Right cardiac atrium (tissue), 5 donors: ENCODE data around the gene AFTPH. TPM values are rescaled to one million over a fixed set of nuclear protein-coding genes. Genes with fewer than 3 reads are reported as not detected.

ENCODE experiments used
- ATAC-seq, 2 donors: fragments of 200-7000 bp; cut with Tn5 transposase; one replicate each; pipeline versions ENCODE4 v1.8.0 to v1.9.1; 2020; ENCODE audit warnings: moderate library complexity in 2 of 2, mild to moderate bottlenecking in 1 of 2
- DNase-seq, 3 donors: peaks; one replicate each; pipeline ENCODE4 v3.0.0-alpha.2; 2020
- H3K27ac ChIP-seq: one replicate; pipeline ENCODE4 v1.5.1; 2013; ENCODE audit warnings: mild to moderate bottlenecking, low read length, control low read depth, moderate library complexity
- H3K27me3 ChIP-seq: one replicate; pipeline ENCODE4 v1.6.1; 2013; ENCODE audit not compliant: control insufficient read depth, insufficient read depth
- H3K4me1 ChIP-seq: one replicate; pipeline ENCODE4 v1.6.1; 2013; ENCODE audit warnings: low read length; ENCODE audit not compliant: control insufficient read depth, insufficient read depth
- H3K4me3 ChIP-seq: one replicate; pipeline ENCODE4 v1.5.1; 2013; ENCODE audit warnings: low read length, control low read depth
- H3K9me3 ChIP-seq: one replicate; pipeline ENCODE4 v1.6.1; 2013; ENCODE audit warnings: low read length; ENCODE audit not compliant: control insufficient read depth
- WGBS: extraction: QIAGEN DNeasy Blood & Tissue Kit; methylation state at CpG from one replicate; pipeline ENCODE4 v1.1.7; 2013; 5-methylcytosine and 5-hydroxymethylcytosine counted together
- intact Hi-C, 4 donors: fragments of 100-400 bp; cut with DNase I; formaldehyde crosslinking; loops; one replicate each; pipeline versions ENCODE4 v1.11.0 to v1.14.0; 2022 to 2023
- microRNA-seq, 2 donors: library from miRNA; unstranded; fragments of <30 nt; microRNA quantifications; one replicate each; pipeline ENCODE4 v1.2.0, GENCODE V29; 2020 to 2021
- polyA plus RNA-seq: library from polyadenylated mRNA; stranded (reverse); fragments of 200-250 nt; gene quantifications from one replicate; pipeline ENCODE4 v1.2.3, GENCODE V29; 2013
- total RNA-seq, 4 donors: library from RNA; stranded (reverse); fragmentation: NEBNext Ultra II Directional; extraction: Animal tissue kit (Norgen Biotek cat#: 25700); gene quantifications; one replicate each; pipeline ENCODE4 v1.2.1, GENCODE V29; 2021
- donor health status: healthy with polysubstance abuse.
- donor health status: DM: no; HTN: yes; CAD: no.
- donor health status: DM: no; HTN: no; CAD: no.
- donor health status: DM: no; HTN: yes; CAD: no; lungs with severe emphysema.
- donor health status: DM: yes; HTN: yes; CAD: no.

AFTPH gene
- total and polyA plus RNA-seq, 5 donors = 9.4 to 16.3 (median 13.2) TPM

GRCh38 chr2:64635976-64636911, 112.1 kb downstream of the AFTPH start:
- ATAC-seq (peak in 1 of 2 donors; percentile 10), DNase-seq (peak in 1 of 3 donors; percentile 54)
- intact Hi-C loops = no loop called here
- Histone ChIP-seq H3K4me1 (peaks cover 8% of the 10 kb centered on the region), H3K27ac (no peak overlapping the region), H3K4me3 (no peak overlapping the region), H3K27me3 (no peaks in the 10 kb centered on the region), H3K9me3 (no peaks in the 10 kb centered on the region)
- 75% methylated on average over 38 of the region's 38 CpGs for WGBS

- DNase-seq = no peak
- Histone ChIP-seq H3K4me3 (no peak overlapping the region), H3K4me1 (peaks cover 12% of the 10 kb centered on the region), H3K9me3 (no peaks in the 10 kb centered on the region), H3K27me3 (no peaks in the 10 kb centered on the region), H3K27ac (no peak overlapping the region)
- WGBS = 64% methylated on average over 9 of the region's 9 CpGs
- intact Hi-C loops = no loop called here
- no peak for ATAC-seq
These were observed 113.0 kb downstream of the AFTPH start for GRCh38 chr2:64637000-64637635.

- WGBS = 90% methylated on average over 5 of the region's 5 CpGs
- Histone ChIP-seq H3K27ac (no peak overlapping the region), H3K27me3 (no peaks in the 10 kb centered on the region), H3K4me3 (no peak overlapping the region), H3K9me3 (no peaks in the 10 kb centered on the region), H3K4me1 (peaks cover 12% of the 10 kb centered on the region)
- DNase-seq (no peak), ATAC-seq (peak in 1 of 2 donors; percentile 39)
- intact Hi-C loops = no loop called here
These were observed 113.8 kb downstream of the AFTPH start for GRCh38 chr2:64637931-64638330.

GRCh38 chr2:64638502-64639120, 114.5 kb downstream of the AFTPH start:
- Histone ChIP-seq H3K27me3 (no peaks in the 10 kb centered on the region), H3K4me1 (peaks cover 12% of the 10 kb centered on the region), H3K4me3 (no peak overlapping the region), H3K27ac (no peak overlapping the region), H3K9me3 (no peaks in the 10 kb centered on the region)
- WGBS = 87% methylated on average over 4 of the region's 4 CpGs
- no peak for ATAC-seq
- no peak for DNase-seq
- intact Hi-C loops = no loop called here

- no peak overlapping the region for H3K4me3 ChIP-seq
- H3K27ac ChIP-seq = no peak overlapping the region
- no peaks in the 10 kb centered on the region for H3K9me3 ChIP-seq
- DNase-seq = no peak
- no peaks in the 10 kb centered on the region for H3K27me3 ChIP-seq
- WGBS = 64% methylated on average over 2 of the region's 2 CpGs
- H3K4me1 ChIP-seq = peaks cover 16% of the 10 kb centered on the region
- no peak for ATAC-seq
- intact Hi-C loops = loop anchor here in 2 of 4 donors (5.0 to 10.0 kb wide), 2 partner anchors 32 to 195 kb away; no protein-coding TSS in a partner anchor
These were observed 115.6 kb downstream of the AFTPH start for GRCh38 chr2:64639691-64640090.

GRCh38 chr2:64640153-64641044, 116.3 kb downstream of the AFTPH start:
- intact Hi-C loops = loop anchor here in 2 of 4 donors (5.0 to 10.0 kb wide), 2 partner anchors 33 to 194 kb away; no protein-coding TSS in a partner anchor
- H3K27me3 ChIP-seq = no peaks in the 10 kb centered on the region
- H3K9me3 ChIP-seq = no peaks in the 10 kb centered on the region
- no peak overlapping the region for H3K4me3 ChIP-seq
- DNase-seq (no peak), ATAC-seq (no peak)
- H3K27ac ChIP-seq = no peak overlapping the region
- 66% methylated on average over 12 of the region's 12 CpGs for WGBS
- H3K4me1 ChIP-seq = peaks cover 16% of the 10 kb centered on the region

- ATAC-seq (no peak), DNase-seq (no peak)
- Histone ChIP-seq H3K4me1 (peaks cover 16% of the 10 kb centered on the region), H3K27me3 (no peaks in the 10 kb centered on the region), H3K27ac (no peak overlapping the region), H3K4me3 (no peak overlapping the region), H3K9me3 (no peaks in the 10 kb centered on the region)
- 76% methylated on average over 10 of the region's 10 CpGs for WGBS
- intact Hi-C loops = loop anchor here in 2 of 4 donors (5.0 to 10.0 kb wide), 2 partner anchors 34 to 193 kb away; no protein-coding TSS in a partner anchor
These were observed 117.5 kb downstream of the AFTPH start for GRCh38 chr2:64641599-64641998.

Small RNA genes within 50 kb of the gene (microRNA-seq; reads per million reads assigned to microRNA genes)
- gene MIR4434 = 0 reads per million in 2 donors

Other genes starting within 250 kb of the AFTPH start
- gene LGALSL, start 70.2 kb upstream of the AFTPH start, total RNA-seq = 10 to 100 TPM; 11.5 to 19.1 (median 14.6) TPM
- gene LGALSL, start 70.2 kb upstream of the AFTPH start, polyA plus RNA-seq = 8.1 TPM
- gene SERTAD2, start 129.6 kb downstream of the AFTPH start, total RNA-seq = 10 to 100 TPM; 17.9 to 25.4 (median 20.0) TPM
- gene SERTAD2, start 129.6 kb downstream of the AFTPH start, polyA plus RNA-seq = 8.2 TPM